OCI-LY7 (cell line): ENCODE measurements around the gene ROMO1. TPM values are rescaled to one million over a fixed set of nuclear protein-coding genes. Genes with fewer than 3 reads are reported as not detected.
"Not testable (repeated sequence)": the region's sequence is repeated elsewhere in the genome, so short reads cannot be mapped to it uniquely, and the experiment has no call there.

Experiments
- BruUV-seq: library from RNA; stranded (reverse); fragments of 400-500 nt; replicated peaks from 2 replicates; lab custom pipeline; 2021; lab: Mats Ljungman, UMichigan
- CTCF ChIA-PET: fragments of 300-600 bp; sonication (Branson Sonifier 250); formaldehyde crosslinking; loops from one replicate; lab custom pipeline; 2022; ENCODE audit warnings: antibody characterized with exemption; ENCODE audit not compliant: unreplicated experiment; lab: Charles Lee
- POLR2A ChIA-PET: fragments of 300-600 bp; sonication (Branson Sonifier 250); formaldehyde crosslinking; loops from one replicate; lab custom pipeline; 2022; ENCODE audit warnings: antibody characterized with exemption; lab: Charles Lee
- DNase-seq: peaks from one replicate; pipeline ENCODE4 v3.0.0-alpha.2; 2015; ENCODE audit warnings: low spot score
- H2AFZ ChIP-seq: fragments of 200-600 bp; sonication (generic), shearing (Covaris generic); 2 replicates; pipeline ENCODE4 v1.6.1; 2014; ENCODE audit warnings: mild to moderate bottlenecking, antibody characterized with exemption, low read length, moderate library complexity
- H3K27ac ChIP-seq: fragments of 200-600 bp; sonication (generic); 2 replicates; pipeline ENCODE4 v1.5.1; 2014; ENCODE audit warnings: mixed run types, low read depth, mild to moderate bottlenecking, moderate library complexity, low read length, inconsistent platforms; ENCODE audit not compliant: poor library complexity, severe bottlenecking
- H3K36me3 ChIP-seq: fragments of 200-600 bp; sonication (generic); 2 replicates; pipeline ENCODE4 v1.6.1; 2014; ENCODE audit warnings: mild to moderate bottlenecking, antibody characterized with exemption, low read length, moderate library complexity, mixed read lengths; ENCODE audit not compliant: insufficient read depth
- H3K4me1 ChIP-seq: fragments of 200-600 bp; sonication (generic); 2 replicates; pipeline ENCODE4 v1.5.1; 2014; ENCODE audit warnings: mild to moderate bottlenecking, low read length; ENCODE audit not compliant: insufficient read depth, poor library complexity, severe bottlenecking
- H3K4me2 ChIP-seq: fragments of 200-600 bp; sonication (generic); 2 replicates; pipeline ENCODE4 v1.6.1; 2014; ENCODE audit warnings: mild to moderate bottlenecking, low read length
- H3K4me3 ChIP-seq: fragments of 200-600 bp; sonication (generic); 2 replicates; pipeline ENCODE4 v1.5.1; 2014; ENCODE audit warnings: mild to moderate bottlenecking, low read depth, low read length; ENCODE audit not compliant: poor library complexity, severe bottlenecking
- H3K79me2 ChIP-seq: fragments of 200-600 bp; sonication (generic); 2 replicates; pipeline ENCODE4 v1.6.1; 2016; ENCODE audit warnings: low read depth, mild to moderate bottlenecking, low read length, moderate library complexity, mixed read lengths; ENCODE audit not compliant: insufficient read depth
- H3K9me2 ChIP-seq: fragments of 200-600 bp; sonication (generic); 2 replicates; pipeline ENCODE4 v1.6.1; 2016; ENCODE audit warnings: mild to moderate bottlenecking, low read length, mixed read lengths; ENCODE audit not compliant: insufficient read depth
- H3K9me3 ChIP-seq: fragments of 200-600 bp; sonication (generic); 2 replicates; pipeline ENCODE4 v1.6.1; 2014; ENCODE audit warnings: mild to moderate bottlenecking, mixed run types, low read length, mixed read lengths
- H4K20me1 ChIP-seq: fragments of 200-600 bp; sonication (generic); 2 replicates; pipeline ENCODE4 v1.6.1; 2014; ENCODE audit warnings: mild to moderate bottlenecking, antibody characterized with exemption, low read length, moderate library complexity, mixed read lengths; ENCODE audit not compliant: insufficient read depth
- EZH2phosphoT487 ChIP-seq: fragments of 200-600 bp; sonication (generic); IDR thresholded peaks from 2 replicates; pipeline ENCODE4 v1.6.1; 2018; ENCODE audit warnings: low read depth, borderline replicate concordance, mild to moderate bottlenecking, mixed run types, antibody characterized with exemption, low read length, moderate library complexity, mixed read lengths
- intact Hi-C: fragments of 100-400 bp; cut with micrococcal nuclease; formaldehyde crosslinking; loops from one replicate; pipeline ENCODE4 v1.10.0; 2022; ENCODE audit not compliant: unreplicated experiment
- total RNA-seq, 2 experiments: library from RNA; depleted of rRNA in 1 of 2; stranded (reverse); fragments of >200 nt in 1 of 2; shearing (Covaris generic) in 1 of 2; gene quantifications; 2 replicates each; pipeline ENCODE4 v1.2.3, GENCODE V29; 2014 to 2022
- TF ChIP-seq, protein P1 (sequence below): fragments of 200-600 bp; sonication (generic); conservative IDR thresholded peaks from 2 replicates; pipeline ENCODE4 v1.5.1; 2014; ENCODE audit warnings: mild to moderate bottlenecking, antibody characterized with exemption, low read length, moderate library complexity, mixed read lengths

Gene ROMO1
- total RNA-seq, 2 experiments from 2014 or later: 164 to 393 TPM

DNA sequence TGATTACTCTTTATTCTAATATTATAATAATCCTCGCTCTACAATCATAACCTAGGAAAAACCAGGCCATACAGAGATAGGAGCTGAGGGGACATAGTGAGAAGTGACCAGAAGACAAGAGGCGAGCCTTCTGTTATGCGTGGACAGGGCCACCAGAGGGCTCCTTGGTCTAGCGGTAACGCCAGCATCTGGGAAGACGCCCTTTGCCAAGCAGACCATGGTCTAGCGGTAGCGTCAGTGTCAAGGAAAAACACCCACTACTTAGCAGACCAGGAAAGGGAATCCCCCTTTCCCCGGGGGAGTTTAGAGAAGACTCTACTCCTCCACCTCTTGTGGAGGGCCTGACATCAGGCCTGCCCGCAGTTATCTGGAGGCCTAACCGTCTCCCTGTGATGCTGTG lies 12.3 kb upstream of the ROMO1 start:
- H3K27ac ChIP-seq, POLR2A ChIA-PET, H2AFZ ChIP-seq, H3K4me3 ChIP-seq, H3K9me3 ChIP-seq, CTCF ChIA-PET, BruUV-seq, H3K4me1 ChIP-seq, H3K9me2 ChIP-seq, H3K4me2 ChIP-seq, H4K20me1 ChIP-seq, intact Hi-C loops, H3K79me2 ChIP-seq: not testable (repeated sequence)
- DNase-seq: peak; percentile 19
- TF ChIP-seq, protein P1, sequence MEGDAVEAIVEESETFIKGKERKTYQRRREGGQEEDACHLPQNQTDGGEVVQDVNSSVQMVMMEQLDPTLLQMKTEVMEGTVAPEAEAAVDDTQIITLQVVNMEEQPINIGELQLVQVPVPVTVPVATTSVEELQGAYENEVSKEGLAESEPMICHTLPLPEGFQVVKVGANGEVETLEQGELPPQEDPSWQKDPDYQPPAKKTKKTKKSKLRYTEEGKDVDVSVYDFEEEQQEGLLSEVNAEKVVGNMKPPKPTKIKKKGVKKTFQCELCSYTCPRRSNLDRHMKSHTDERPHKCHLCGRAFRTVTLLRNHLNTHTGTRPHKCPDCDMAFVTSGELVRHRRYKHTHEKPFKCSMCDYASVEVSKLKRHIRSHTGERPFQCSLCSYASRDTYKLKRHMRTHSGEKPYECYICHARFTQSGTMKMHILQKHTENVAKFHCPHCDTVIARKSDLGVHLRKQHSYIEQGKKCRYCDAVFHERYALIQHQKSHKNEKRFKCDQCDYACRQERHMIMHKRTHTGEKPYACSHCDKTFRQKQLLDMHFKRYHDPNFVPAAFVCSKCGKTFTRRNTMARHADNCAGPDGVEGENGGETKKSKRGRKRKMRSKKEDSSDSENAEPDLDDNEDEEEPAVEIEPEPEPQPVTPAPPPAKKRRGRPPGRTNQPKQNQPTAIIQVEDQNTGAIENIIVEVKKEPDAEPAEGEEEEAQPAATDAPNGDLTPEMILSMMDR: peak; percentile 33; the same call in 1 of the 2 replicates
- H3K36me3 ChIP-seq: peaks cover 35% of the 10 kb centered on the region

DNA sequence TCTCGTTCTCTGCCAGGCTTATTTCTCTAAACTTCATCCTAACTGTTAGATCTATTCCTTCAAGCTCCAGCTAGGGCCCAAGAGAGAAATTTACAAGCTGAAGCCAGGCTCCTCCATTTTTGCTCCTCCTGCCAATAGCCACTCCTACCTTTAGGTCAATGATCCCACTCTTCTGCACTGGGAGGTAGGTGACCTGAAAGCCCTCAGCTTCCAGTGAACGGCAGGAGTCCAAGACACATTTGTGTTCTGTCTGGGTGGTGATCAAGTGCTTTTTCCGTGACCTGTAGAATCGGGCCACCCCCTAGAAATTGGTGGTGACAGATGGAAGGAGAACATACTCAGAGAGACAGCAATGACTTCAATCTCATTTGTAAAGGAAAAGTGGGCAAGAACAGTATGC lies 8.9 kb upstream of the ROMO1 start:
- TF ChIP-seq EZH2phosphoT487: no peak
- no peaks in the 10 kb centered on the region for H3K9me3 ChIP-seq
- H3K36me3 ChIP-seq: peaks cover 46% of the 10 kb centered on the region
- H3K4me2 ChIP-seq: no peak overlapping the region
- POLR2A ChIA-PET: no interaction called here
- no TSS peak for BruUV-seq
- CTCF ChIA-PET: no interaction called here
- no peak overlapping the region for H2AFZ ChIP-seq
- no peak overlapping the region for H3K27ac ChIP-seq
- no peak overlapping the region for H3K4me3 ChIP-seq
- no peaks in the 10 kb centered on the region for H3K9me2 ChIP-seq
- DNase-seq: no peak
- no peaks in the 10 kb centered on the region for H3K79me2 ChIP-seq
- intact Hi-C loops: no loop called here
- H3K4me1 ChIP-seq: no peaks in the 10 kb centered on the region
- H4K20me1 ChIP-seq: no peaks in the 10 kb centered on the region

DNA sequence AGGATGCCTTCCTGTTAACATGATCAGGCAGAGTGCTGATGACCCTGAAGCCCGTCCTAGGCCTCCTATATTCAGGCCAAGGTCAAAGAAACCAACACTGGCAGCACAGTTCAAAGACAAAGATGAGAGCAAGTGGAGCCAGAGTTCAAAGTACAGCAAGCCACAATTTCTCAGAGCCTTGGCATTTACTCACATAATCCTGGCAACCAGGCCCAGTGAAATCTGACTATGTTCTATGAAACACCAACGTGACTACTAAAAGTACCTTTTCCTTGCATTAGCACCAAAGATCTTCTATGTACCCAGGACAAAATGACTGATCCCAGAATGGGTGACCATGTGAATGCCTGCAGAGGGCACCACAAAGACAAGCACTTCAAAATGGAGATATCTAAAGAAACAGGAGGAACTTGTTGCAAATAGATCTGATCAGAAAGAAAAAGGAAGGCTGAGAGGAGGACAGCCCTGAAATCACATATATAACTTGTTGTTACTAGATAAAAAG lies 3.9 kb upstream of the ROMO1 start:
- POLR2A ChIA-PET: no interaction called here

More for the DNA sequence above, 3.9 kb upstream of the ROMO1 start:
- H2AFZ ChIP-seq: no peak overlapping the region
- no peak overlapping the region for H3K4me3 ChIP-seq
- H4K20me1 ChIP-seq: no peaks in the 10 kb centered on the region; the same call in 1 of the 2 replicates
- no peaks in the 10 kb centered on the region for H3K9me2 ChIP-seq
- no peaks in the 10 kb centered on the region for H3K9me3 ChIP-seq
- H3K27ac ChIP-seq: no peak overlapping the region
- intact Hi-C loops: loop anchor here (5.0 kb wide), 3 partner anchors 78 to 233 kb away; partner anchors contain the start of gene SPAG4
- H3K36me3 ChIP-seq: peaks cover 34% of the 10 kb centered on the region
- CTCF ChIA-PET: no interaction called here
- DNase-seq: no peak
- peaks cover 22% of the 10 kb centered on the region; the same call in 1 of the 2 replicates for H3K79me2 ChIP-seq
- H3K4me1 ChIP-seq: peaks cover 17% of the 10 kb centered on the region
- no peak overlapping the region for H3K4me2 ChIP-seq
- BruUV-seq: no TSS peak
- no peak for TF ChIP-seq EZH2phosphoT487
- TF ChIP-seq, protein P1: peak; percentile 42; the same call in 1 of the 2 replicates
